Measurements from ENCODE around the gene GSK3A. TPM values are rescaled to one million over a fixed set of nuclear protein-coding genes. Genes with fewer than 3 reads are reported as not detected.

The GSK3A gene
- total and polyA plus RNA-seq, 8 donors: 5.8 to 77.2 (median 30.2) TPM

DNA sequence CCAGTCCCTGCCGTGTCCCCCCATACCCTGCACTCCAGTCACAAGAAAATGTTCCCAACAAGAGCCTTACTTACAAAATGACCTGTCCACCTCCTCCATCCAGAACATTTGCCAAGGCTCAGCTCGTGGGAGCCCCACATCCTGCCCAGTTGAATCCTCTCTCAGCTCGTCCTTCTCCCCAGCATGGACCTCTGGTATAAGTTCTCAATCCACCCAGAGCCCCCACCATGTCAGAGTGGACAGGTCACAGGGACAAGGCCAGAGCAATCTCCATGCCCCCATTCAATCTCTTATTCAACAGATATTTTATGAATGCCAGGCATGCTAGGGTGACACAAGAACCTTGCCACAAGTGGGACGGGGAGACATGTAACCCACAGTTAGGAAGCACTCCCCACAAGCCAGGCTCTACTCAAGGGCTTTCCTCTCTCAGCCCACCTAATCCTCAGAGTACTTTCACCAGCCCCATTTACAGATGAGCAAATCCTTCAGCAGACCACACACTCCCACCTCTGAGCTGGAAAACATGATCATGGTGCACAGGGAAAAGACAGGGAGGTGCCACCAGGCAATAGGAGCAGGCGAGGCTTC is 40.0 kb downstream of the GSK3A start:
- Histone ChIP-seq H3K36me3 (peaks cover 57 to 100% (median 99%) of the 10 kb centered on the region in 4 donors), H3K27ac (peak overlapping the region in 3 of 5 donors; percentile 61 to 85 (median 81)), H3K9me3 (no peaks in the 10 kb centered on the region), H3K4me1 (peaks cover 9 to 68% (median 20%) of the 10 kb centered on the region in 4 donors), H3K27me3 (no peaks in the 10 kb centered on the region), H3K4me3 (no peak overlapping the region)
- no peak for DNase-seq
- 74 to 82% (median 78%) methylated on average over 5 of the region's 5 CpGs for WGBS, 5 donors
- TF ChIP-seq POLR2A (IDR thresholded peaks at IDR 0.05) (no peak), EP300 (IDR thresholded peaks at IDR 0.05) (no peak), POLR2AphosphoS5 (IDR thresholded peaks at IDR 0.05) (no peak)
- TF ChIP-seq, protein P1, sequence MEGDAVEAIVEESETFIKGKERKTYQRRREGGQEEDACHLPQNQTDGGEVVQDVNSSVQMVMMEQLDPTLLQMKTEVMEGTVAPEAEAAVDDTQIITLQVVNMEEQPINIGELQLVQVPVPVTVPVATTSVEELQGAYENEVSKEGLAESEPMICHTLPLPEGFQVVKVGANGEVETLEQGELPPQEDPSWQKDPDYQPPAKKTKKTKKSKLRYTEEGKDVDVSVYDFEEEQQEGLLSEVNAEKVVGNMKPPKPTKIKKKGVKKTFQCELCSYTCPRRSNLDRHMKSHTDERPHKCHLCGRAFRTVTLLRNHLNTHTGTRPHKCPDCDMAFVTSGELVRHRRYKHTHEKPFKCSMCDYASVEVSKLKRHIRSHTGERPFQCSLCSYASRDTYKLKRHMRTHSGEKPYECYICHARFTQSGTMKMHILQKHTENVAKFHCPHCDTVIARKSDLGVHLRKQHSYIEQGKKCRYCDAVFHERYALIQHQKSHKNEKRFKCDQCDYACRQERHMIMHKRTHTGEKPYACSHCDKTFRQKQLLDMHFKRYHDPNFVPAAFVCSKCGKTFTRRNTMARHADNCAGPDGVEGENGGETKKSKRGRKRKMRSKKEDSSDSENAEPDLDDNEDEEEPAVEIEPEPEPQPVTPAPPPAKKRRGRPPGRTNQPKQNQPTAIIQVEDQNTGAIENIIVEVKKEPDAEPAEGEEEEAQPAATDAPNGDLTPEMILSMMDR (IDR thresholded peaks at IDR 0.05): no peak
- intact Hi-C loops (cut with DNase I; ENCODE audit: low total_unique reads): no loop called here

- Histone ChIP-seq H3K36me3 (peaks cover 51 to 100% (median 99%) of the 10 kb centered on the region in 4 donors), H3K27me3 (no peaks in the 10 kb centered on the region), H3K9me3 (no peaks in the 10 kb centered on the region), H3K4me3 (peak overlapping the region in 1 of 4 donors; percentile 6), H3K27ac (peak overlapping the region in 4 of 5 donors; percentile 5 to 85 (median 71)), H3K4me1 (peaks cover 5 to 68% (median 23%) of the 10 kb centered on the region in 4 donors)
- intact Hi-C loops (cut with DNase I; ENCODE audit: low total_unique reads): no loop called here
- TF ChIP-seq EP300 (IDR thresholded peaks at IDR 0.05) (no peak), POLR2A (IDR thresholded peaks at IDR 0.05) (no peak), POLR2AphosphoS5 (IDR thresholded peaks at IDR 0.05) (no peak)
- TF ChIP-seq, protein P1 (IDR thresholded peaks at IDR 0.05): no peak
- WGBS, 5 donors: 61 to 72% (median 65%) methylated on average over 6 of the region's 6 CpGs
- DNase-seq: peak; percentile 45 to 50
Observed at GRCh38 chr19:42201489-42202289, 40.7 kb downstream of the GSK3A start.

DNA sequence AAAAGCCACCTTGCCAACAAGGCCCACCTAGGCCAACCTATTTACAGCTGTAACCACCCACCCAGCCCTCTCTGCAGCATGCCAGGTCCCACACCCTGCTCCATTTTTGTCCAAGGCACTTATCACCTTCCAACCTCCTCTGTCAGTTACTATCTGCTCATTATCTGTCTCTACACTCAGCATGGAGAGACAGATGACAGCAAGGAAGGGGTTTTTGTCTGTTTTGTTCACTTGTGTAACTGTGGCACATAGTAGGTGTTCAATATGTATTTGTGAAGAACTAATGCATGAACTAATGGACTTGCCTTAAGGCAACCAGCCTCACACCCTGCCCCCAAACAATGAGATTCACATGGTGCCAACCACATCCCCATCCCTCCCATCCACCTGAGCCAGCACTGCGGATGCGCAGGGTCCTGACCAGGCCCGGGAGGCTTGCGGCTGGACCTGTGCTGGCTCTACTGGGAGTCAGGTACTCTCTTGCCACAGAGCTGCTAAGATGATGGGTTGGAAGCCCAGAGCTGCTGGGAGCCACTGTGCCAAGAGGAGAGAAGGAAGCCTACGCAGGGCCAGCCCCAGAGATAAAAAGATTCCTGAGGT is 42.2 kb downstream of the GSK3A start:
- Histone ChIP-seq H3K27ac (peak overlapping the region in 4 of 5 donors; percentile 42 to 85 (median 66)), H3K36me3 (peaks cover 43 to 87% (median 84%) of the 10 kb centered on the region in 4 donors), H3K4me1 (peaks cover 5 to 72% (median 25%) of the 10 kb centered on the region in 4 donors), H3K4me3 (peak overlapping the region in 1 of 4 donors; percentile 19), H3K9me3 (no peaks in the 10 kb centered on the region), H3K27me3 (no peaks in the 10 kb centered on the region)
- intact Hi-C loops (cut with DNase I; ENCODE audit: low total_unique reads): no loop called here
- TF ChIP-seq EP300 (IDR thresholded peaks at IDR 0.05) (no peak), POLR2A (IDR thresholded peaks at IDR 0.05) (no peak), POLR2AphosphoS5 (IDR thresholded peaks at IDR 0.05) (no peak)
- TF ChIP-seq, protein P1 (IDR thresholded peaks at IDR 0.05): no peak
- 79 to 91% (median 82%) methylated on average over 5 of the region's 5 CpGs for WGBS, 5 donors
- DNase-seq: no peak

DNA sequence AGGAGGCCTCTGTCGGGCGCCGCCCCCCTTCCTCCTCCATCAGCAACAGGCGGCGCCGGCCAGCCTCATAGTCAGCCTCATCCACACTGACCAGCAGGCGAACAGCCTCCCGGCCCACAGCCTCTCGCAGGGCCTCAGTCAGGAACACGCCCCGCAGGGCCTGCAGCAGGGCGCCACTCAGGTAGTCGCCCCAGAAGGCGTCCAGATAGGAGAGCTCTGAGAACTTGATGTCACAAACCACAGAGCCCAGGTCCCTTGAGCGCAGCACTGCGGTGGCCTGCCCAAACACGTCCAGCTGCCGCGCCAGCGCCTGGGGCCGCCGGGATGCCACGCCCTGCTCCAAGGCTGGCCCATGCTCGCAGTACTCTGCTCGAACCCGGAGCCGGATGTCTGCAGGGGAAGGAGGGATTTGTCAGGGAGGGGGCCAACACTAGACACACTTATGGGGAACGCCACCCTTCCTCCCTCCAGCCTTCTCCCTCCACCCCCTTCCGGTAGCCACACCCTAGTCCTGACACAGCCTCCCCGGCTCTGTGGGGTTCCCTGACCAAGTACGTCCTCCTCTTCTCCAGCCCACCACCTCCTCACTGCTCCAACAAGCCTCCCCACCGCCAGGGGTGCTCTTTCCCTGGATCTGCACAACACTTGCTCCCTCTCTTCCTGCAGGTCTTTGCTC is 42.8 kb downstream of the GSK3A start:
- peaks cover 42 to 81% (median 77%) of the 10 kb centered on the region in 4 donors for H3K36me3 ChIP-seq
- H3K27me3 ChIP-seq: no peaks in the 10 kb centered on the region
- no peaks in the 10 kb centered on the region for H3K9me3 ChIP-seq
- TF ChIP-seq EP300 (IDR thresholded peaks at IDR 0.05): no peak
- no peak for TF ChIP-seq POLR2AphosphoS5 (IDR thresholded peaks at IDR 0.05)
- no peak for TF ChIP-seq POLR2A (IDR thresholded peaks at IDR 0.05)
- TF ChIP-seq, protein P1 (IDR thresholded peaks at IDR 0.05): no peak
- intact Hi-C loops (cut with DNase I; ENCODE audit: low total_unique reads): no loop called here
- H3K27ac ChIP-seq: peak overlapping the region; percentile 3 to 85 (median 52)
- H3K4me3 ChIP-seq: peak overlapping the region in 2 of 4 donors; percentile 18 to 19
- WGBS, 5 donors: 56 to 78% (median 68%) methylated on average over 21 to 32 of the region's 32 CpGs
- peaks cover 5 to 72% (median 25%) of the 10 kb centered on the region in 4 donors for H3K4me1 ChIP-seq
- peak; percentile 34 to 49 for DNase-seq
